NCI-H524 treated with DMSO at 0.1 percent for 48 hours (cell line): ENCODE results near the gene CELF4.
"Not testable (repeated sequence)": the region's sequence is repeated elsewhere in the genome, so short reads cannot be mapped to it uniquely, and the experiment has no call there.

ENCODE experiments used
- DNase-seq: peaks from one replicate; lab custom pipeline; 2025; lab: John Stamatoyannopoulos, UW

The CELF4 gene

GRCh38 chr18:37464257-37464656, 101.3 kb downstream of the CELF4 start:
- DNase-seq, result no peak

GRCh38 chr18:37461329-37461728, 104.3 kb downstream of the CELF4 start:
- not testable (repeated sequence) for DNase-seq

DNA sequence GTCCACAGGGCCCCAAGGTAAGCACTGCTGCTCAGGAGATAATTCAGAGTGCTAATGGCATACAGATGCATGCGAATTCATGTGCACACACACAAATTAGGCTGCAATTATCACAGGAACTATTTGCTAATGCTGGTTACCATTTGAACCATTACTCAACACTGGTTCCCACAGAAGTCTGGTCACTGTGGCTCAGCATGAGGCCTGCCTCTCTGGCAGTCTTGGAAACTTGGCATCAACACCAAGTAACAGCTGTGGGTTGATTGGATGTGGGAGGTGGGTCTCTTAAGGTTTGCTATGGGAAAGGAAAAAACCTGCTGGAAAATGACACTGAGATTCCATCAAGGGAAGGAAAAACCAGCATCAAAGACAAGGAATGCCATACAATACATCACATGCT, 105.0 kb downstream of the CELF4 start:
- no peak for DNase-seq

- DNase-seq, result no peak
Observed at GRCh38 chr18:37458697-37459096, 106.9 kb downstream of the CELF4 start.

GRCh38 chr18:37457753-37458152, 107.8 kb downstream of the CELF4 start:
- DNase-seq, result no peak

- DNase-seq, result no peak
Observed at GRCh38 chr18:37457341-37457740, 108.3 kb downstream of the CELF4 start.

GRCh38 chr18:37456873-37457272, 108.7 kb downstream of the CELF4 start:
- DNase-seq, result no peak

DNA sequence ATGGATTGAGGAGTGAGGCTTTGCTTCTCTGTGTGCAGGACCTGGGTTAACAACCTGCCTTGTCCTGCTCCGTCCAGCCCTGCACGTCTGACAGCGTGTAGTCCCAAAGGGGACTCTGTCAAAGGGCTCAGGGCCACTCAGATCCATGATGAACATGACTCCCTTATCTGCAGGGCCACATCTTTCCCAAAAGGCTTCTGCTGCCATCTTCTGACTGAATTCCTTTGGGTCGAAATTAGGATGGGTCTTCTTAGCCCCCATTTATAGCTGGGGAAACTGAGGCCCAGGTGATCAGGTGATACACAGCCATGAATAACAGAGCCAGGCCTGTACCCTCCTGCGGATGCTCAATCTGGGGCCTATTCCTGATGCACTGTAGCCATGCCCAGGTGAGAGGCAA, 109.2 kb downstream of the CELF4 start:
- DNase-seq, result no peak

- DNase-seq, result no peak
Observed at GRCh38 chr18:37453752-37454151, 111.8 kb downstream of the CELF4 start.

DNA sequence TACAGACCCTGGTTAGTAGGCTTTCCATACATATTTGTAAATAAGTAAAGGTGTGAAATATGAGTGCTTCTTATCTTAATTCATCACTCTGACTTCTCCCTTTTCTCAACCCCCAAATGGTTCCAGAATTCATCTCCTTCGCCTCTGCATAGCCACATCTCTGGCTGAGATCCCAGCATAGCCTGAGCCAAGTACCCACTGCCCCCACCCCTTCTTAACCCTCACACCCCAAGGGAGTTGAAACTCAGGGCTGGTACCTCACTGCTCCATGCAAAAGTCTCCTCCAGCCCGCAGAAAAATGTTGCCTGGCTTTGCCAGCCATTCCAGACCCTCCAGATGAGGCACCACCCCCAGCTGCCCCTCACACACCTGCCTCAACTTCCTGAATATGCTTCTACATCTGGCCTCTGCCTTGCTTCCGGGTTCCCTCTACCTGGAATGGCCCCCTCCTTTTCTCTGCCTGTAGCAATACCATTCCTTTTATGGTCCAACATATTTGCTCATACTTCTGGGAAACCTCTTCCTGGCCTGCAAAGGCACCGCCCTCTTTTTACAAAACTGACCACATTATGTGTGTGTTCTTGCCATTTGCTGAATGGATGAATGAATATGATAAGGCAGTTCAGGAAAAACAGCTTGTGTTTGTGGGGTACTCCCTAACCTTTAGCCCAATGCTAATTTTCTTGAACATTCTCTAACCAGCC, 112.8 kb downstream of the CELF4 start:
- no peak for DNase-seq

GRCh38 chr18:37452015-37452414, 113.6 kb downstream of the CELF4 start:
- DNase-seq, result peak; percentile 15

- no peak for DNase-seq
Observed at GRCh38 chr18:37451239-37451825, 114.3 kb downstream of the CELF4 start.

DNA sequence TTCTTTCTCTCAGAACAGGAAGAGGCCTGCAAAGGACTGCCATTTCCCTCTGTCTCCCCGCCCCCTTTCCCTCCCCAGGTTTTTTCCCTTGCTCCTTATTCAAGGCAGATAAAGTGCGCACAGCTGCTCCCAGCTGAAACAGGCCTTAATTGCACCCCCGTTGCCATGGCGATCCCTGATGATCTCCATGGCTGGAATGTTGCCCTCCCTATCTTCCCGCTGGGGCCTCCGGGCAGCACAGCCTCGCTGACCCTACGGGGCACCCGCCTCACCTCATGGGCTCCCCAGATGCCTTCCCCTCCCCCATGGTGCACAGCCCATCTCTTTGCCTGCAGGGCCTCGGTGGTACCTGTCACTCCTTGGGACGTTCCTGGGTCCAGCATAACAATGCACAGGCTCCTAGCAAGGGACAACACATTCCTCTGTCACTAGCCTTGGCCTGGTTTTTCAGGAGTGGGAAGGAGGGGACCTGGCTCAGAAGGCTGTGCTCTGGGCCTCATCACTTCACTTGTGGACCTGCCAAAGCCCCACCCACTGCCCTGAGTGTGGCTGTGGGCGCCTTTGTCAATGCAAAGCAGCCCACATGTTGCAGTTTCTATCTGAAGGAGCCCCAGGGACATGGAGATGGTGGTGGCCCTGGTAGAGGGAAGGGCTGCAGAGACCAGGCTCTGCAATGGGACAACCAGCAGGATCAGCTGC, 115.0 kb downstream of the CELF4 start:
- DNase-seq, result peak; percentile 49

DNA sequence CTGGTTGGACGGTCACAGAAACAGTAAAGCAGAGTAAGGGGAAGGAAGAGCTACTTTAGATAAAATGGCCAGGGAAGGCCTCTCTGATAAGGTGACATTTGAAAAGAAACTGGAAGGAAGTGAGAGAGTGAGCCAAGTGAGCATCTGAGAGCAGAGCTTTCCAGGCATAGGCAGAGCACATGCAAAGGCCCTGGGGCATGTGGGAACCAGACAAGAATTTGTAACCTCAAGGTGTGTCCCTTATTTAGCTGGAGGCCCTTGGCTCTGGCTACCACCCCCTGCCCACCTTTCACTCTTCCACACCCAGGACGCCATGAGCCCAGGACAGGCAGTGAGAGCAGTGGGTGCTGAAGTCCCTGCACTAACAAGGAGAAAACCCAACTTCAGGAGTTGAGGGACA, 116.0 kb downstream of the CELF4 start:
- no peak for DNase-seq

GRCh38 chr18:37448946-37449345, 116.7 kb downstream of the CELF4 start:
- DNase-seq, result no peak

- DNase-seq, result no peak
Observed at GRCh38 chr18:37447962-37448888, 117.4 kb downstream of the CELF4 start.

DNA sequence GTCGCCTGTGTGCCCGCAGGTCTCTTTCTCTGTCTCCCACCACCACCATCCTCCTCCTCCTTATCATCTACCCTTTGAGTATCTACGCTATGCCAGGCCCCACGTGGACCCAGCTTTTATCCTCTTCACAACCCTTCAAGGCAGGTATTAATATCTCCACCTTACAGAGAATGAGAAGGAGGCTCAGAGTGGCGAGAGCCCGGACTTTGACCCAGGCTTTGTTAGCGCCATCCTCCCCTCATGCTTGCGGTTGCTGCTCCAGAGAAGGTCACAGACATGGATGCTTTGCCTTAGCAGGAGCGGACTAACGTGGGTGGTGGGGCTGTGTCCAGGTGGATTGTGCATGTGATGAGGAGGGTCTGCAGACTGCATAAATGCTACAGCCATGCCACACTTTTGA, 119.8 kb downstream of the CELF4 start:
- no peak for DNase-seq

GRCh38 chr18:37445368-37445767, 120.2 kb downstream of the CELF4 start:
- DNase-seq, result peak; percentile 49

DNA sequence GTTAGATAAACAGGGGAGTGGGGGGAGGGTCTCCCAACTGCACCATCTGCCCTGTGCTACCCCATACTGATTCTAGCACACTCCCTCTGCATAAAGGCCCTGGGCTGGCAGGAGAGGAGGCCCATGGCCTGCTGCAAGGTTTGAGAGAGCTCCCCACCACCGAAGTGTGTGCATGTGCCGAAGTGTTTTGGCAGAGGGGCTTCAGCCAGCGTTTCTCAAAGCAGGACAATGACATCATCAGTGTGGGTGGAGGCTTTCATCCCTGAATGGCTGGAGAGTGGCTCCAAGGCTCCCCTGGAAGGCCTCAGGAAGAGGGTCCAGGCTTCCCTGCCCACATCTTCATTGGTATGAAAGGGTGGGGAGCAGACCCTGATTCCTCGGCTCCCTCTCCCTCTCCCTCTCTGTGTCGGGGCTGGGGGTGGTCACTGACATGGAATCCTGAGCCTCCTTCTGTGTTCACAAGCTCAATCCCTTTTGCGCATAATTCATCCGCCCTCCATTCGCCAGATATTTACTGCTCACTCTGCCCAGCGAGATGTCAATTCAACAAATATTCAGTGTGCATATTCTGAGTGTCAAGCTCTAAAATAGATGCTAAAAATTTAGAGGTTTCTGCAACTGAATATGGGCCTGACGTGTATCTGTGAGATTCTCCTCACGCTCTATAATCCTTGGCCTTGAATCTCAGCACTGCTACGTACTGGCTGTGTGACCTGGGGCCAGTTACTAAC, 122.1 kb downstream of the CELF4 start:
- no peak for DNase-seq

- DNase-seq, result peak; percentile 37
Observed at GRCh38 chr18:37442477-37442876, 123.1 kb downstream of the CELF4 start.

DNA sequence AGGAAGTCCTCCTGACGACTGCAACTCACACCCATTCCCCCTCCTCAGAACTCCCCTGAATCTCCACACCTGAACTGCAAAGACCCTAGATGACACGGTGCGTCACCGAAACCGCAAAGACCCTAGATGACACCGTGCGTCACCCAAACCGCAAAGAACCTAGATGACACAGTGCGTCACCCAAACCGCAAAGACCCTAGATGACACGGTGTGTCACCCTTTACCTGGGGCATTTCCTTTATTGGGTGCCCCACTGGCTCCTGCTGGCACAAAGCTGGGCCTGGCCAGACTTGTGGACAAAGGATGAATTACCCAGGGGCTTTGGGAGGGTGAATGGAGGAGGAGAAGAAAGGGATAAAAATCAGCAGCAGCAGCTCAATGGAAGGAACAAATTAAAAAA, 123.8 kb downstream of the CELF4 start:
- DNase-seq, result no peak

DNA sequence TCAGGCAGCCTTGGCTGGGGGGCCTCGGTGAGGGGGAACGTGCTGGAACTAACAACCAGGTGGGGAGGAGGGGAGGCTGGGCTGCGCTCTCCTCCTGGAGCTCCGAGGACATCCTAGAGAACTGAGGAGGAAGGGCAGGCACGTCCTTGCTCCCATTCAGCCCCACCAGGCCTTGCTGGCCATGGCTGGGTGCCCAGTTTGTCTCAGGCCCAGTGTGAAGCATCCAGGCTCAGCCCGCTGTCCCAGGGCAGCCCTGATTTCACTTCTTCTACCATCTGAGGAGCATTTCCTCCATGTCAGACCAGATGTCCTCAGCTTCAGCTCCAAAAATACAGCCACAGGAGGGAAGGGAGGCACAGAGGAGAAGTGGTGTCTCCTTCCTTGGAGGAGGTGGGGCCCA, 125.4 kb downstream of the CELF4 start:
- DNase-seq, result no peak
